SK-N-SH treated with all-trans-retinoic acid at 6 μM for 48 hours (cell line): ENCODE results near the gene GCSAM.

Experiments
- ATAC-seq: fragments of 200-7000 bp; cut with Tn5 transposase; 3 replicates; pipeline ENCODE4 v1.9.1; 2020; ENCODE audit warnings: mild to moderate bottlenecking, moderate library complexity
- ARNTL ChIP-seq: fragments of 450-650 bp; formaldehyde crosslinking; IDR thresholded peaks from 2 replicates; pipeline ENCODE4 v1.5.0; 2020; ENCODE audit warnings: low read depth, mild to moderate bottlenecking, moderate library complexity, borderline replicate concordance
- BACH2 ChIP-seq: fragments of 250-450 bp; sonication (Bioruptor Pico); IDR thresholded peaks from 2 replicates; pipeline ENCODE4 v1.9.0; 2021; ENCODE audit warnings: mild to moderate bottlenecking, borderline replicate concordance
- CREB5 ChIP-seq: fragments of 250-450 bp; sonication (Bioruptor Pico); IDR thresholded peaks from 2 replicates; pipeline ENCODE4 v1.5.1; 2020; ENCODE audit warnings: low read depth, mild to moderate bottlenecking, moderate library complexity
- CSDC2 ChIP-seq: fragments of 250-450 bp; sonication (Bioruptor Pico); IDR thresholded peaks from 2 replicates; pipeline ENCODE4 v1.5.0; 2020; ENCODE audit warnings: mild to moderate bottlenecking, moderate library complexity
- CSRNP3 ChIP-seq: fragments of 250-450 bp; sonication (Bioruptor Pico); IDR thresholded peaks from 2 replicates; pipeline ENCODE4 v1.5.1; 2021; ENCODE audit warnings: mild to moderate bottlenecking, moderate library complexity
- ESRRG ChIP-seq: fragments of 250-450 bp; sonication (Bioruptor Pico); IDR thresholded peaks from 2 replicates; pipeline ENCODE4 v1.6.1; 2021; ENCODE audit warnings: mild to moderate bottlenecking
- ISL1 ChIP-seq: fragments of 250-450 bp; sonication (Bioruptor Pico); IDR thresholded peaks from 2 replicates; pipeline ENCODE4 v2.1.2; 2022; ENCODE audit warnings: mild to moderate bottlenecking, moderate library complexity
- OSR1 ChIP-seq: fragments of 250-450 bp; sonication (Bioruptor Pico); IDR thresholded peaks from 2 replicates; pipeline ENCODE4 v1.8.0; 2022; ENCODE audit warnings: moderate library complexity, mild to moderate bottlenecking, inconsistent platforms
- PATZ1 ChIP-seq: fragments of 250-450 bp; sonication (Bioruptor Pico); IDR thresholded peaks from 2 replicates; pipeline ENCODE4 v1.8.0; 2020; ENCODE audit warnings: mild to moderate bottlenecking, moderate library complexity, borderline replicate concordance
- PPARA ChIP-seq: fragments of 250-450 bp; sonication (Bioruptor Pico); IDR thresholded peaks from 2 replicates; pipeline ENCODE4 v1.5.0; 2020; ENCODE audit warnings: mild to moderate bottlenecking, borderline replicate concordance
- RARB ChIP-seq: fragments of 250-450 bp; sonication (Bioruptor Pico); IDR thresholded peaks from 2 replicates; pipeline ENCODE4 v1.8.0; 2021; ENCODE audit warnings: mild to moderate bottlenecking, moderate library complexity
- TCF4 ChIP-seq: fragments of 250-450 bp; sonication (Bioruptor Pico); IDR thresholded peaks from 2 replicates; pipeline ENCODE4 v1.8.0; 2021; ENCODE audit warnings: mild to moderate bottlenecking, moderate library complexity, borderline replicate concordance
- TOX ChIP-seq: fragments of 250-450 bp; sonication (Bioruptor Pico); IDR thresholded peaks from 2 replicates; pipeline ENCODE4 v1.8.0; 2021; ENCODE audit warnings: mild to moderate bottlenecking, moderate library complexity, borderline replicate concordance
- TSHZ2 ChIP-seq: fragments of 250-450 bp; sonication (Bioruptor Pico); IDR thresholded peaks from 2 replicates; pipeline ENCODE4 v1.5.0; 2020; ENCODE audit warnings: mild to moderate bottlenecking, moderate library complexity
- ZC3H10 ChIP-seq: fragments of 250-450 bp; sonication (Bioruptor Pico); IDR thresholded peaks from 2 replicates; pipeline ENCODE4 v1.5.1; 2021; ENCODE audit warnings: mild to moderate bottlenecking, moderate library complexity
- ZFP3 ChIP-seq: fragments of 250-450 bp; sonication (Bioruptor Pico); IDR thresholded peaks from 2 replicates; pipeline ENCODE4 v1.5.0; 2020; ENCODE audit warnings: mild to moderate bottlenecking, moderate library complexity
- ZNF565 ChIP-seq: fragments of 450-650 bp; formaldehyde crosslinking; conservative IDR thresholded peaks from 2 replicates; pipeline ENCODE4 v1.5.0; 2020; ENCODE audit warnings: low read depth, mild to moderate bottlenecking, moderate library complexity
- ZNF70 ChIP-seq: fragments of 450-650 bp; formaldehyde crosslinking; IDR thresholded peaks from 2 replicates; pipeline ENCODE4 v1.5.0; 2020; ENCODE audit warnings: mild to moderate bottlenecking, moderate library complexity

The GCSAM gene

GRCh38 chr3:112111785-112112402, 21.2 kb downstream of the GCSAM start:
- ATAC-seq = peak; percentile 97
- TF ChIP-seq OSR1 (CRISPR knock-in tag) (no peak), BACH2 (CRISPR knock-in tag) (no peak), CSRNP3 (CRISPR knock-in tag) (no peak)

GRCh38 chr3:112109322-112109721, 23.7 kb downstream of the GCSAM start:
- ATAC-seq = no peak

GRCh38 chr3:112104774-112105173, 28.3 kb downstream of the GCSAM start:
- no peak for ATAC-seq
- TF ChIP-seq BACH2 (CRISPR knock-in tag) = no peak
- TF ChIP-seq ZC3H10 (CRISPR knock-in tag) = no peak
- no peak for TF ChIP-seq ISL1
- TF ChIP-seq ARNTL (CRISPR knock-in tag) = no peak

More at GRCh38 chr3:112109322-112109721, 23.7 kb downstream of the GCSAM start:
- TF ChIP-seq ARNTL (CRISPR knock-in tag) (no peak), PPARA (CRISPR knock-in tag) (no peak), ZNF70 (CRISPR knock-in tag) (no peak), ESRRG (CRISPR knock-in tag) (no peak), BACH2 (CRISPR knock-in tag) (no peak), PATZ1 (CRISPR knock-in tag) (no peak), ZFP3 (CRISPR knock-in tag) (no peak), TCF4 (no peak), ZNF565 (CRISPR knock-in tag) (no peak), RARB (no peak)

- TF ChIP-seq CREB5 (no peak), CSDC2 (no peak), PATZ1 (CRISPR knock-in tag) (no peak), ESRRG (CRISPR knock-in tag) (no peak), ZC3H10 (CRISPR knock-in tag) (no peak), RARB (no peak), TCF4 (no peak), PPARA (CRISPR knock-in tag) (no peak), TOX (no peak), ZNF70 (CRISPR knock-in tag) (no peak), TSHZ2 (CRISPR knock-in tag) (no peak), CSRNP3 (CRISPR knock-in tag) (no peak)
- ATAC-seq = peak; percentile 68
Measured at GRCh38 chr3:112101916-112102315, 31.1 kb downstream of the GCSAM start.
